SK-N-SH treated with all-trans-retinoic acid at 6 μM for 48 hours (cell line): ENCODE measurements around the gene PLAU.

Source experiments
- ATAC-seq: fragments of 200-7000 bp; cut with Tn5 transposase; 3 replicates; pipeline ENCODE4 v1.9.1; 2020; ENCODE audit warnings: mild to moderate bottlenecking, moderate library complexity
- ARNTL ChIP-seq: fragments of 450-650 bp; formaldehyde crosslinking; IDR thresholded peaks from 2 replicates; pipeline ENCODE4 v1.5.0; 2020; ENCODE audit warnings: low read depth, mild to moderate bottlenecking, moderate library complexity, borderline replicate concordance
- BACH2 ChIP-seq: fragments of 250-450 bp; sonication (Bioruptor Pico); IDR thresholded peaks from 2 replicates; pipeline ENCODE4 v1.9.0; 2021; ENCODE audit warnings: mild to moderate bottlenecking, borderline replicate concordance
- CREB5 ChIP-seq: fragments of 250-450 bp; sonication (Bioruptor Pico); IDR thresholded peaks from 2 replicates; pipeline ENCODE4 v1.5.1; 2020; ENCODE audit warnings: low read depth, mild to moderate bottlenecking, moderate library complexity
- CSDC2 ChIP-seq: fragments of 250-450 bp; sonication (Bioruptor Pico); IDR thresholded peaks from 2 replicates; pipeline ENCODE4 v1.5.0; 2020; ENCODE audit warnings: mild to moderate bottlenecking, moderate library complexity
- CSRNP3 ChIP-seq: fragments of 250-450 bp; sonication (Bioruptor Pico); IDR thresholded peaks from 2 replicates; pipeline ENCODE4 v1.5.1; 2021; ENCODE audit warnings: mild to moderate bottlenecking, moderate library complexity
- ESRRG ChIP-seq: fragments of 250-450 bp; sonication (Bioruptor Pico); IDR thresholded peaks from 2 replicates; pipeline ENCODE4 v1.6.1; 2021; ENCODE audit warnings: mild to moderate bottlenecking
- GLIS3 ChIP-seq: fragments of 250-450 bp; sonication (Bioruptor Pico); IDR thresholded peaks from 2 replicates; pipeline ENCODE4 v1.5.0; 2020; ENCODE audit warnings: mild to moderate bottlenecking, moderate library complexity
- ISL1 ChIP-seq: fragments of 250-450 bp; sonication (Bioruptor Pico); IDR thresholded peaks from 2 replicates; pipeline ENCODE4 v2.1.2; 2022; ENCODE audit warnings: mild to moderate bottlenecking, moderate library complexity
- OSR1 ChIP-seq: fragments of 250-450 bp; sonication (Bioruptor Pico); IDR thresholded peaks from 2 replicates; pipeline ENCODE4 v1.8.0; 2022; ENCODE audit warnings: moderate library complexity, mild to moderate bottlenecking, inconsistent platforms
- PATZ1 ChIP-seq: fragments of 250-450 bp; sonication (Bioruptor Pico); IDR thresholded peaks from 2 replicates; pipeline ENCODE4 v1.8.0; 2020; ENCODE audit warnings: mild to moderate bottlenecking, moderate library complexity, borderline replicate concordance
- POU6F1 ChIP-seq: fragments of 250-450 bp; sonication (Bioruptor Pico); IDR thresholded peaks from 2 replicates; pipeline ENCODE4 v1.8.0; 2021; ENCODE audit warnings: low read depth, mild to moderate bottlenecking, moderate library complexity, borderline replicate concordance
- PPARA ChIP-seq: fragments of 250-450 bp; sonication (Bioruptor Pico); IDR thresholded peaks from 2 replicates; pipeline ENCODE4 v1.5.0; 2020; ENCODE audit warnings: mild to moderate bottlenecking, borderline replicate concordance
- RARB ChIP-seq: fragments of 250-450 bp; sonication (Bioruptor Pico); IDR thresholded peaks from 2 replicates; pipeline ENCODE4 v1.8.0; 2021; ENCODE audit warnings: mild to moderate bottlenecking, moderate library complexity
- SNAI2 ChIP-seq: fragments of 250-450 bp; sonication (Bioruptor Pico); IDR thresholded peaks from 2 replicates; pipeline ENCODE4 v1.5.0; 2020; ENCODE audit warnings: mild to moderate bottlenecking, moderate library complexity
- TSHZ2 ChIP-seq: fragments of 250-450 bp; sonication (Bioruptor Pico); IDR thresholded peaks from 2 replicates; pipeline ENCODE4 v1.5.0; 2020; ENCODE audit warnings: mild to moderate bottlenecking, moderate library complexity
- ZC3H10 ChIP-seq: fragments of 250-450 bp; sonication (Bioruptor Pico); IDR thresholded peaks from 2 replicates; pipeline ENCODE4 v1.5.1; 2021; ENCODE audit warnings: mild to moderate bottlenecking, moderate library complexity
- ZFP3 ChIP-seq: fragments of 250-450 bp; sonication (Bioruptor Pico); IDR thresholded peaks from 2 replicates; pipeline ENCODE4 v1.5.0; 2020; ENCODE audit warnings: mild to moderate bottlenecking, moderate library complexity
- ZFP30 ChIP-seq: fragments of 450-650 bp; formaldehyde crosslinking; IDR thresholded peaks from 2 replicates; pipeline ENCODE4 v1.5.0; 2022; ENCODE audit warnings: mild to moderate bottlenecking, moderate library complexity
- ZNF565 ChIP-seq: fragments of 450-650 bp; formaldehyde crosslinking; conservative IDR thresholded peaks from 2 replicates; pipeline ENCODE4 v1.5.0; 2020; ENCODE audit warnings: low read depth, mild to moderate bottlenecking, moderate library complexity

Gene PLAU

GRCh38 chr10:73865459-73866442 is 45.2 kb upstream of the PLAU start:
- no peak for ATAC-seq
- TF ChIP-seq TSHZ2 (CRISPR knock-in tag) = no peak
- no peak for TF ChIP-seq ESRRG
- no peak for TF ChIP-seq OSR1 (CRISPR knock-in tag)
- TF ChIP-seq ZC3H10 (CRISPR knock-in tag) = no peak
- TF ChIP-seq POU6F1 (CRISPR knock-in tag) = no peak

- TF ChIP-seq ZC3H10 (CRISPR knock-in tag) = no peak
- no peak for TF ChIP-seq CSRNP3 (CRISPR knock-in tag)
- no peak for TF ChIP-seq SNAI2
- TF ChIP-seq ZFP30 (CRISPR knock-in tag) = no peak
- no peak for TF ChIP-seq TSHZ2 (CRISPR knock-in tag)
- no peak for TF ChIP-seq CSDC2 (CRISPR knock-in tag)
- no peak for TF ChIP-seq ZFP3
- no peak for TF ChIP-seq GLIS3 (CRISPR knock-in tag)
- no peak for TF ChIP-seq POU6F1 (CRISPR knock-in tag)
- no peak for TF ChIP-seq RARB (CRISPR knock-in tag)
- TF ChIP-seq BACH2 = no peak
- no peak for TF ChIP-seq ESRRG
- no peak for TF ChIP-seq PPARA (CRISPR knock-in tag)
- no peak for TF ChIP-seq CREB5 (CRISPR knock-in tag)
- no peak for TF ChIP-seq ISL1 (CRISPR knock-in tag)
- TF ChIP-seq OSR1 (CRISPR knock-in tag) = no peak
- TF ChIP-seq ZNF565 = no peak
- TF ChIP-seq PATZ1 = no peak
- no peak for TF ChIP-seq ARNTL (CRISPR knock-in tag)
- no peak for ATAC-seq
Observed at GRCh38 chr10:73866621-73867020, 44.3 kb upstream of the PLAU start.
